H1 (cell line): Measurements from ENCODE around the gene GUCY1B1. TPM values are rescaled to one million over a fixed set of nuclear protein-coding genes. Genes with fewer than 3 reads are reported as not detected.

Experiments
- CTCF ChIA-PET: fragments of 300-600 bp; sonication (Branson Sonifier 250); formaldehyde crosslinking; loops from one replicate; lab custom pipeline; 2021; ENCODE audit not compliant: partially characterized antibody; lab: Charles Lee
- POLR2A ChIA-PET: fragments of 300-600 bp; sonication (Branson Sonifier 250); formaldehyde crosslinking; loops from one replicate; lab custom pipeline; 2021; ENCODE audit warnings: inconsistent platforms; ENCODE audit not compliant: partially characterized antibody; lab: Charles Lee
- DNase-seq, 2 experiments: peaks; one replicate each; pipeline versions ENCODE4 v3.0.0 to v3.0.0-alpha.2; 2010 to 2022; ENCODE audit warnings: low spot score in 2 of 2, low read depth in 1 of 2, mixed read lengths in 1 of 2
- FAIRE-seq: peaks from 2 replicates; lab custom pipeline; 2011; peaks lifted over from hg19 to GRCh38; lab: Jason Lieb, UNC
- H2AFZ ChIP-seq: 2 replicates; pipeline ENCODE4 v1.8.1; 2012; ENCODE audit warnings: low read length, inconsistent platforms
- H2AK5ac ChIP-seq: 2 replicates; pipeline ENCODE4 v1.6.1; 2013; ENCODE audit warnings: low read depth, low read length
- H2BK120ac ChIP-seq: replicated peaks from 2 replicates; pipeline ENCODE3; 2013; ENCODE audit warnings: low read depth, low read length, inconsistent platforms
- H2BK12ac ChIP-seq: 2 replicates; pipeline ENCODE4 v1.6.1; 2013; ENCODE audit warnings: low read depth, low read length
- H2BK15ac ChIP-seq: 2 replicates; pipeline ENCODE4 v1.6.1; 2013; ENCODE audit warnings: low read length
- H2BK20ac ChIP-seq: 2 replicates; pipeline ENCODE4 v1.6.1; 2013; ENCODE audit warnings: low read length
- H2BK5ac ChIP-seq: 2 replicates; pipeline ENCODE4 v1.6.1; 2013; ENCODE audit warnings: low read depth, low read length
- H3K14ac ChIP-seq: 2 replicates; pipeline ENCODE4 v1.6.1; 2013; ENCODE audit warnings: inconsistent platforms; ENCODE audit not compliant: insufficient read length
- H3K18ac ChIP-seq: 2 replicates; pipeline ENCODE4 v1.6.1; 2013; ENCODE audit warnings: low read length; ENCODE audit errors: extremely low read depth
- H3K23ac ChIP-seq: 2 replicates; pipeline ENCODE4 v1.6.1; 2013; ENCODE audit warnings: inconsistent platforms; ENCODE audit not compliant: insufficient read length
- H3K23me2 ChIP-seq: 2 replicates; pipeline ENCODE4 v1.6.1; 2013; ENCODE audit warnings: low read depth, low read length
- H3K27ac ChIP-seq: 2 replicates; pipeline ENCODE4 v1.6.1; 2011; ENCODE audit warnings: low read depth, low read length, inconsistent platforms
- H3K27me3 ChIP-seq, 4 experiments: replicated peaks in 1 of 4; 1 replicate in 1 of 4; 2 replicates in 3 of 4; pipeline versions ENCODE4 v1.6.1 to v1.8.1; 2011 to 2013; ENCODE audit warnings: low read length in 3 of 4, mild to moderate bottlenecking in 3 of 4, inconsistent platforms in 2 of 4, mixed read lengths in 2 of 4, moderate library complexity in 1 of 4; ENCODE audit not compliant: control insufficient read depth in 3 of 4, insufficient read depth in 3 of 4; ENCODE audit errors: extremely low read depth in 1 of 4
- H3K36me3 ChIP-seq, 4 experiments: 2 replicates each; pipeline versions ENCODE4 v1.6.1 to v1.8.1; 2011 to 2013; ENCODE audit warnings: mild to moderate bottlenecking in 4 of 4, low read length in 3 of 4, moderate library complexity in 2 of 4, control low read depth in 1 of 4, inconsistent platforms in 1 of 4; ENCODE audit not compliant: insufficient read depth in 4 of 4, control insufficient read depth in 2 of 4
- H3K4ac ChIP-seq: replicated peaks from 2 replicates; pipeline ENCODE3; 2013; ENCODE audit warnings: low read length, low read depth, mixed read lengths, inconsistent platforms; ENCODE audit not compliant: insufficient read length
- H3K4me1 ChIP-seq, 4 experiments: replicated peaks in 1 of 4; 1 replicate in 1 of 4; 2 replicates in 3 of 4; pipeline versions ENCODE4 v1.6.1 to v1.8.1; 2011 to 2013; ENCODE audit warnings: low read length in 3 of 4, inconsistent platforms in 2 of 4, mixed read lengths in 1 of 4; ENCODE audit not compliant: insufficient read depth in 4 of 4, control insufficient read depth in 3 of 4
- H3K4me2 ChIP-seq, 2 experiments: 2 replicates each; pipeline versions ENCODE4 v1.6.1 to v1.8.1; 2011 to 2013; ENCODE audit warnings: low read depth in 2 of 2, low read length in 2 of 2, control low read depth in 1 of 2, inconsistent platforms in 1 of 2, mild to moderate bottlenecking in 1 of 2; ENCODE audit not compliant: insufficient read depth in 1 of 2
- H3K4me3 ChIP-seq, 4 experiments: fragments of 200-600, 300-600 bp in 1 of 4; sonication (generic), shearing (Covaris generic), sonication (Bioruptor Twin) in 1 of 4; 2 replicates each; pipeline versions ENCODE4 v1.5.1 to v1.8.1; 2011 to 2016; ENCODE audit warnings: low read length in 4 of 4, low read depth in 3 of 4, control low read depth in 2 of 4, inconsistent platforms in 2 of 4, mild to moderate bottlenecking in 2 of 4, mixed read lengths in 1 of 4, moderate library complexity in 1 of 4; ENCODE audit not compliant: insufficient read depth in 2 of 4; ENCODE audit errors: extremely low read depth in 1 of 4
- H3K56ac ChIP-seq: replicated peaks from 2 replicates; pipeline ENCODE3; 2013; ENCODE audit warnings: low read depth, mild to moderate bottlenecking, mixed read lengths, low read length, inconsistent platforms; ENCODE audit not compliant: insufficient read length
- H3K79me1 ChIP-seq: 2 replicates; pipeline ENCODE4 v1.6.1; 2013; ENCODE audit warnings: low read depth, low read length, control low read depth
- H3K79me2 ChIP-seq, 2 experiments: 2 replicates each; pipeline versions ENCODE4 v1.6.1 to v1.8.1; 2012 to 2013; ENCODE audit warnings: low read length in 2 of 2, mild to moderate bottlenecking in 2 of 2, inconsistent platforms in 1 of 2; ENCODE audit not compliant: insufficient read depth in 2 of 2, control insufficient read depth in 1 of 2
- H3K9ac ChIP-seq, 4 experiments: replicated peaks in 1 of 4; 1 replicate in 1 of 4; 2 replicates in 3 of 4; pipeline versions ENCODE4 v1.6.1 to v1.8.1; 2011 to 2013; ENCODE audit warnings: low read depth in 3 of 4, low read length in 3 of 4, control low read depth in 2 of 4, mild to moderate bottlenecking in 2 of 4, moderate library complexity in 2 of 4, inconsistent platforms in 1 of 4; ENCODE audit errors: extremely low read depth in 1 of 4
- H3K9me3 ChIP-seq, 2 experiments: 2 replicates each; pipeline versions ENCODE4 v1.6.1 to v1.8.1; 2012 to 2013; ENCODE audit warnings: mild to moderate bottlenecking in 2 of 2, moderate library complexity in 2 of 2, control low read depth in 1 of 2, inconsistent platforms in 1 of 2, low read depth in 1 of 2, low read length in 1 of 2, mixed read lengths in 1 of 2; ENCODE audit not compliant: insufficient read depth in 2 of 2
- H4K20me1 ChIP-seq, 2 experiments: replicated peaks in 1 of 2; 2 replicates each; pipeline versions ENCODE3 to v1.8.1; 2011 to 2013; ENCODE audit warnings: inconsistent platforms in 2 of 2, low read length in 2 of 2, mild to moderate bottlenecking in 1 of 2; ENCODE audit not compliant: insufficient read depth in 2 of 2, control insufficient read depth in 1 of 2
- H4K5ac ChIP-seq: 2 replicates; pipeline ENCODE4 v1.6.1; 2013; ENCODE audit warnings: low read length, low read depth, mixed read lengths, inconsistent platforms; ENCODE audit not compliant: insufficient read length
- H4K8ac ChIP-seq: 2 replicates; pipeline ENCODE4 v1.8.0; 2013; ENCODE audit warnings: mild to moderate bottlenecking, moderate library complexity, low read length, inconsistent platforms; ENCODE audit not compliant: insufficient read depth; ENCODE audit errors: extremely low read depth
- H4K91ac ChIP-seq: replicated peaks from 2 replicates; pipeline ENCODE3; 2013; ENCODE audit warnings: low read length, mixed read lengths, inconsistent platforms; ENCODE audit not compliant: insufficient read length
- EGR1 ChIP-seq: IDR thresholded peaks from 2 replicates; pipeline ENCODE4 v1.6.1; 2011; ENCODE audit warnings: low read depth, low read length, borderline replicate concordance
- HDAC2 ChIP-seq, 2 experiments: fragments of 300-600 bp in 1 of 2; sonication (generic) in 1 of 2; IDR thresholded peaks; 2 replicates each; pipeline ENCODE4 v1.6.1; 2011 to 2012; ENCODE audit warnings: low read depth in 2 of 2, low read length in 2 of 2, mild to moderate bottlenecking in 2 of 2, moderate library complexity in 2 of 2, borderline replicate concordance in 1 of 2, inconsistent platforms in 1 of 2
- PHF8 ChIP-seq: fragments of 200-600 bp; sonication (generic); conservative IDR thresholded peaks from 2 replicates; pipeline ENCODE4 v1.7.1; 2012; ENCODE audit warnings: low read depth, mild to moderate bottlenecking, inconsistent platforms, low read length, moderate library complexity
- TEAD4 ChIP-seq: IDR thresholded peaks from 2 replicates; pipeline ENCODE4 v1.6.1; 2012; ENCODE audit warnings: low read depth, low read length, inconsistent platforms, mixed read lengths
- YY1 ChIP-seq: IDR thresholded peaks from 2 replicates; pipeline ENCODE4 v1.6.1; 2011; ENCODE audit warnings: low read depth, mild to moderate bottlenecking, low read length
- WGBS, 2 experiments: shearing (Covaris generic) in 1 of 2; methylation state at CpG; one replicate each; pipeline versions ENCODE4 v1.1.6 to v1.1.7; 2013 to 2015; ENCODE audit warnings: low lambda C conversion rate in 2 of 2, mixed read lengths in 2 of 2, inconsistent platforms in 1 of 2, low coverage in 1 of 2, missing lambda C conversion rate in 1 of 2; ENCODE audit not compliant: insufficient replicate concordance in 2 of 2, insufficient coverage in 1 of 2, insufficient read length in 1 of 2; ENCODE audit errors: extremely low coverage in 1 of 2, missing lambda C conversion rate in 1 of 2; 5-methylcytosine and 5-hydroxymethylcytosine counted together
- polyA plus RNA-seq, 7 experiments: library from polyadenylated mRNA; depleted of rRNA in 3 of 7; stranded (reverse) in 5 of 7; unstranded in 2 of 7; fragments of >200 nt in 5 of 7; fragments of 200-250 nt in 2 of 7; gene quantifications; 1 replicate in 5 of 7; 2 replicates in 1 of 7; 4 replicates in 1 of 7; pipeline versions ENCODE4 v1.2.1 to v1.2.3, GENCODE V29; 2011 to 2013; ENCODE audit warnings: missing spikeins in 2 of 7, mixed read lengths in 2 of 7
- total RNA-seq: library from RNA; stranded (reverse); fragmentation: NEBNext Ultra II Directional; extraction: Animal tissue kit (Norgen Biotek cat#: 25700); gene quantifications from 2 replicates; pipeline ENCODE4 v1.2.1, GENCODE V29; 2021
- TF ChIP-seq, protein P1 (sequence below): IDR thresholded peaks from 2 replicates; pipeline ENCODE4 v1.6.1; 2012; ENCODE audit warnings: inconsistent platforms

Gene GUCY1B1
- total and polyA plus RNA-seq, 2 of the 8 experiments (the other 6 are each of a cell fraction or from before 2014, with no cell fraction given), result 1.5 to 2.9 TPM

DNA sequence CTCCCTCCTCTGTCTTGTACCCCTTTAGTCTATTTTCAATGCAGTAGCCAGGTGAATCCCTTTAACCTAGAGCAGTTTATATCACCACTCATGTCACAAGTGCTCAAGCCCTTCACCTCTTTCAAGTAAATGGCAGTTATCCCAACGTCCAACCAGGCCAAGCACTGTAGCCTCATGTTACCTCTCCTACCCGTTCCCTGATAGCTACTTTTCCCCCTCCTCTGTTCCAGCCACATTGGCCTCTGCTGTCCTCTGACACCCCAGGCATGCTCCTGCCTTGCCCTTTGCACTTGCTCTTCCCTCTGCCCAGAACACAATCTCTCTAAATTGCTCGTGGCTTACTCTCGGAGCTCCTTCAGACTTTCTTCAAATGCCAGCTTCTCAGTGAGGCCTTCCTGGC, 15.2 kb downstream of the GUCY1B1 start:
- Histone ChIP-seq H3K18ac (no peak overlapping the region), H3K36me3 (no peaks in the 10 kb centered on the region), H4K5ac (no peak overlapping the region), H2BK5ac (no peak overlapping the region), H4K20me1 (no peaks in the 10 kb centered on the region), H2BK15ac (0 out of 2 replicates have a peak overlapping the region, but pooled peaks have one; percentile 47), H3K27ac (no peak overlapping the region), H2AK5ac (no peak overlapping the region), H3K4me2 (no peak overlapping the region), H2BK20ac (no peak overlapping the region), H3K9me3 (no peaks in the 10 kb centered on the region), H3K27me3 (no peaks in the 10 kb centered on the region), H3K9ac (no peak overlapping the region), H3K23ac (no peak overlapping the region), H3K4me3 (no peak overlapping the region), H2BK120ac (no peak overlapping the region), H2BK12ac (no peak overlapping the region), H3K14ac (no peak overlapping the region), H2AFZ (no peak overlapping the region), H3K79me2 (no peaks in the 10 kb centered on the region), H3K79me1 (no peaks in the 10 kb centered on the region), H4K91ac (no peak overlapping the region)
- no peak for DNase-seq
- POLR2A ChIA-PET, result no interaction called here
- 94% methylated on average over 4 of the region's 4 CpGs; no CpG with 5 or more reads in 1 of the 2 experiments for WGBS, 2 experiments
- no peak for FAIRE-seq
- TF ChIP-seq HDAC2 (IDR thresholded peaks at IDR 0.05; ENCODE audit: borderline replicate concordance in 1 of 2, low read depth in 2 of 2, low read length in 2 of 2), result no peak
- no peak for TF ChIP-seq PHF8
- TF ChIP-seq EGR1, result no peak
- TF ChIP-seq, protein P1, sequence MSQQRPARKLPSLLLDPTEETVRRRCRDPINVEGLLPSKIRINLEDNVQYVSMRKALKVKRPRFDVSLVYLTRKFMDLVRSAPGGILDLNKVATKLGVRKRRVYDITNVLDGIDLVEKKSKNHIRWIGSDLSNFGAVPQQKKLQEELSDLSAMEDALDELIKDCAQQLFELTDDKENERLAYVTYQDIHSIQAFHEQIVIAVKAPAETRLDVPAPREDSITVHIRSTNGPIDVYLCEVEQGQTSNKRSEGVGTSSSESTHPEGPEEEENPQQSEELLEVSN, result no peak
- no peak for TF ChIP-seq YY1
- TF ChIP-seq TEAD4, result no peak
- TF ChIP-seq, all 59 proteins: peak for 0
- Histone ChIP-seq H3K56ac (no peak overlapping the region), H4K8ac (no peak overlapping the region), H3K4me1 (0 out of 7 replicates have a peak, but pooled peaks cover 0 to 2% (median 0%) of the 10 kb centered on the region in 4 experiments), H3K23me2 (no peaks in the 10 kb centered on the region), H3K4ac (no peak overlapping the region)
- CTCF ChIA-PET, result interaction anchor here (1.4 to 3.6 kb wide), 4 partner anchors 13 to 371 kb away, joined by 3 to 13 read pairs (median 4); partner anchors contain the start of gene CTSO
